GM12891 (cell line): Measurements from ENCODE around the gene CFAP74.

ENCODE experiments used
- PAX5 ChIP-seq: IDR thresholded peaks from 2 replicates; pipeline ENCODE4 v1.6.1; 2011; ENCODE audit warnings: low read length, moderate library complexity, mild to moderate bottlenecking; ENCODE audit not compliant: insufficient read depth, severe bottlenecking
- POLR2A ChIP-seq: IDR thresholded peaks from 2 replicates; pipeline ENCODE4 v1.6.1; 2011; ENCODE audit warnings: low read depth, low read length, control low read depth
- POLR2AphosphoS5 ChIP-seq: IDR thresholded peaks from 2 replicates; pipeline ENCODE4 v1.6.1; 2011; ENCODE audit warnings: low read depth, low read length, control low read depth
- POU2F2 ChIP-seq: IDR thresholded peaks from 2 replicates; pipeline ENCODE4 v1.6.1; 2011; ENCODE audit warnings: low read depth, mild to moderate bottlenecking, control low read depth, low read length, moderate library complexity
- SPI1 ChIP-seq: IDR thresholded peaks from 2 replicates; pipeline ENCODE4 v1.6.1; 2011; ENCODE audit warnings: low read depth, low read length, control low read depth
- TAF1 ChIP-seq: IDR thresholded peaks from 2 replicates; pipeline ENCODE4 v1.6.1; 2011; ENCODE audit warnings: low read depth, low read length, control low read depth

GRCh38 chr1:1965546-1965945 lies 38.0 kb downstream of the CFAP74 start:
- no peak for TF ChIP-seq POLR2A
- no peak for TF ChIP-seq TAF1
- no peak for TF ChIP-seq POLR2AphosphoS5
- TF ChIP-seq PAX5 = no peak
- no peak for TF ChIP-seq SPI1
- TF ChIP-seq POU2F2 = no peak
